ENCODE measurements around the gene SARDH. TPM values are rescaled to one million over a fixed set of nuclear protein-coding genes. Genes with fewer than 3 reads are reported as not detected.

Gene SARDH
- total RNA-seq, 1 experiment from 2014 or later, result 9.9 TPM

DNA sequence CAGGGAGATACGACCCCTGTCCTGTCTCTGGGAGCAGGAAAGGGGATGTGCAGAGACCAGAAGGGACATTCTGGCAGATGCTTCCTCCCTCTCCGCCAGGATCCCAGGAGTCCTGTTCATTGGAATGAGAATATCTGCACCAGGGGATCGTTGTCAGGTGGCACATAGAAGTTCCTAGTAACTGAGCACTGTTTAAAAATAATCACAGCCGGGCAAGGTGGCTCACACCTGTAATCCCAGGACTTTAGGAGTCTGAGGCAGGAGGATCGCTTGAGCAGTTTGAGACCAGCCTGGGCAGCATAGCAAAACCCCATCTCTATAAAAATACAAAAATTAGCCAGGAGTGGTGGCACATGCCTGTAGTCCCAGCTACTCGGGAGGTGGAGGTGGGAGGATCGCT, 12.3 kb downstream of the SARDH start:
- H3K27ac ChIP-seq, result no peak overlapping the region
- TF ChIP-seq, protein P1, sequence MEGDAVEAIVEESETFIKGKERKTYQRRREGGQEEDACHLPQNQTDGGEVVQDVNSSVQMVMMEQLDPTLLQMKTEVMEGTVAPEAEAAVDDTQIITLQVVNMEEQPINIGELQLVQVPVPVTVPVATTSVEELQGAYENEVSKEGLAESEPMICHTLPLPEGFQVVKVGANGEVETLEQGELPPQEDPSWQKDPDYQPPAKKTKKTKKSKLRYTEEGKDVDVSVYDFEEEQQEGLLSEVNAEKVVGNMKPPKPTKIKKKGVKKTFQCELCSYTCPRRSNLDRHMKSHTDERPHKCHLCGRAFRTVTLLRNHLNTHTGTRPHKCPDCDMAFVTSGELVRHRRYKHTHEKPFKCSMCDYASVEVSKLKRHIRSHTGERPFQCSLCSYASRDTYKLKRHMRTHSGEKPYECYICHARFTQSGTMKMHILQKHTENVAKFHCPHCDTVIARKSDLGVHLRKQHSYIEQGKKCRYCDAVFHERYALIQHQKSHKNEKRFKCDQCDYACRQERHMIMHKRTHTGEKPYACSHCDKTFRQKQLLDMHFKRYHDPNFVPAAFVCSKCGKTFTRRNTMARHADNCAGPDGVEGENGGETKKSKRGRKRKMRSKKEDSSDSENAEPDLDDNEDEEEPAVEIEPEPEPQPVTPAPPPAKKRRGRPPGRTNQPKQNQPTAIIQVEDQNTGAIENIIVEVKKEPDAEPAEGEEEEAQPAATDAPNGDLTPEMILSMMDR (conservative IDR thresholded peaks at IDR 0.05), result no peak
- no peak for TF ChIP-seq EZH2 (IDR thresholded peaks at IDR 0.05; ENCODE audit: low read depth)
- H3K79me2 ChIP-seq (ENCODE audit: low read depth), result no peaks in the 10 kb centered on the region
- no peaks in the 10 kb centered on the region for H3K9me2 ChIP-seq (ENCODE audit: insufficient read depth)
- CTCF ChIA-PET, result no interaction called here
- intact Hi-C loops (cut with micrococcal nuclease; ENCODE audit: unreplicated experiment), result loop anchor here (1.0 kb wide), 2 partner anchors 193 to 319 kb away; no protein-coding TSS in a partner anchor
- H3F3A ChIP-seq (ENCODE audit: insufficient read depth, low read depth), result no peaks in the 10 kb centered on the region
- no peaks in the 10 kb centered on the region for H3K36me3 ChIP-seq (ENCODE audit: low read depth)
- no peaks in the 10 kb centered on the region for H4K20me1 ChIP-seq (ENCODE audit: insufficient read depth)
- no TSS peak for BruUV-seq (replicated peaks)
- H3K27me3 ChIP-seq (ENCODE audit: insufficient read depth, low read depth), result peaks cover 96% of the 10 kb centered on the region
- DNase-seq, result no peak
- no peaks in the 10 kb centered on the region for H3K4me1 ChIP-seq (replicated peaks; ENCODE audit: insufficient read depth)
- POLR2A ChIA-PET (ENCODE audit: unreplicated experiment), result no interaction called here
- H3K9me3 ChIP-seq (ENCODE audit: insufficient read depth, low read depth), result no peaks in the 10 kb centered on the region
- H2AFZ ChIP-seq, result no peak overlapping the region
- no peak overlapping the region for H3K4me2 ChIP-seq
- H3K4me3 ChIP-seq, result no peak overlapping the region

DNA sequence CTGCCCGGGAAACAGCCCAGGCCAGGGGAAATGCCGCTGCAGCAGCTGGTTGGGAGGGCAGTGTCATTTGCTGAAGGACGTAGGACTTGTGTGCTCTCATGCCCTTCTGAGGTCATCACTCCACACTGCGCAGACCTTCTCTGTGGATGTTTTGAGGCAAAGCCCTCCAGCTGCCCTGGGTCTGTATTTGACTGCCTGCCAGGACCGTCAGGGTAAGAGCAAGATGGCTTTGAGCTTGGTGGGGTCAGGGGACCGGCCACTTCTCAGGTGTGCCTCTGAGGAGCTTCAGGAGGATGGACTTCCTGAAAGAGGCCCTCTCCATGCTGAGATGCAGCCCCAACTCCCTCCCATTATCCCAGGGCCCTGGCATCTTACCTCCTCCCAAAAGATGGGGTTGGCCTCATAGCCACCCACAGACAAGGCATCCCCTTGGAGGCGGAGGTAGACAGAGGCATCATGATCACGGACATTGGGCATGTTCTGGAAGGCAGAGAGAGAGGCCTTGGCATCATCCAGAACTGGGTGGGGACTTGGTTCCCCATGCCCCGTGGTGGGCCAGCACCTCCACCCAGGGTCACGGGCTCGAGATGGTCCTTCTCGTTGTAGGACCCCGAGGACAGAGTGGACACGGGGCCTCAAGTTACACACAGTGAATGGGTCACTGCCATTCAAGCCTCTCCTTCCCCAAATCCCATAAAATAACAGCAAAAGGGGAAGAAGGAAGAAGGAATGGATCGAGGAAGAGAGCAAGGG, 19.4 kb downstream of the SARDH start:
- Histone ChIP-seq H2AFZ (no peak overlapping the region), H3F3A (ENCODE audit: insufficient read depth, low read depth) (no peaks in the 10 kb centered on the region), H3K36me3 (ENCODE audit: low read depth) (no peaks in the 10 kb centered on the region), H3K4me3 (no peak overlapping the region), H3K79me2 (ENCODE audit: low read depth) (no peaks in the 10 kb centered on the region), H3K27ac (no peak overlapping the region), H3K4me1 (replicated peaks; ENCODE audit: insufficient read depth) (no peaks in the 10 kb centered on the region), H3K9me3 (ENCODE audit: insufficient read depth, low read depth) (no peaks in the 10 kb centered on the region), H3K4me2 (no peak overlapping the region), H3K27me3 (ENCODE audit: insufficient read depth, low read depth) (peaks cover 79% of the 10 kb centered on the region), H4K20me1 (ENCODE audit: insufficient read depth) (no peaks in the 10 kb centered on the region; the same call in 1 of the 2 replicates), H3K9me2 (ENCODE audit: insufficient read depth) (no peaks in the 10 kb centered on the region)
- intact Hi-C loops (cut with micrococcal nuclease; ENCODE audit: unreplicated experiment), result no loop called here
- ChIA-PET POLR2A (ENCODE audit: unreplicated experiment) (no interaction called here), CTCF (no interaction called here)
- DNase-seq, result no peak
- TF ChIP-seq EZH2 (IDR thresholded peaks at IDR 0.05; ENCODE audit: low read depth), result no peak
- TF ChIP-seq, protein P1 (conservative IDR thresholded peaks at IDR 0.05), result no peak
- no TSS peak for BruUV-seq (replicated peaks)

DNA sequence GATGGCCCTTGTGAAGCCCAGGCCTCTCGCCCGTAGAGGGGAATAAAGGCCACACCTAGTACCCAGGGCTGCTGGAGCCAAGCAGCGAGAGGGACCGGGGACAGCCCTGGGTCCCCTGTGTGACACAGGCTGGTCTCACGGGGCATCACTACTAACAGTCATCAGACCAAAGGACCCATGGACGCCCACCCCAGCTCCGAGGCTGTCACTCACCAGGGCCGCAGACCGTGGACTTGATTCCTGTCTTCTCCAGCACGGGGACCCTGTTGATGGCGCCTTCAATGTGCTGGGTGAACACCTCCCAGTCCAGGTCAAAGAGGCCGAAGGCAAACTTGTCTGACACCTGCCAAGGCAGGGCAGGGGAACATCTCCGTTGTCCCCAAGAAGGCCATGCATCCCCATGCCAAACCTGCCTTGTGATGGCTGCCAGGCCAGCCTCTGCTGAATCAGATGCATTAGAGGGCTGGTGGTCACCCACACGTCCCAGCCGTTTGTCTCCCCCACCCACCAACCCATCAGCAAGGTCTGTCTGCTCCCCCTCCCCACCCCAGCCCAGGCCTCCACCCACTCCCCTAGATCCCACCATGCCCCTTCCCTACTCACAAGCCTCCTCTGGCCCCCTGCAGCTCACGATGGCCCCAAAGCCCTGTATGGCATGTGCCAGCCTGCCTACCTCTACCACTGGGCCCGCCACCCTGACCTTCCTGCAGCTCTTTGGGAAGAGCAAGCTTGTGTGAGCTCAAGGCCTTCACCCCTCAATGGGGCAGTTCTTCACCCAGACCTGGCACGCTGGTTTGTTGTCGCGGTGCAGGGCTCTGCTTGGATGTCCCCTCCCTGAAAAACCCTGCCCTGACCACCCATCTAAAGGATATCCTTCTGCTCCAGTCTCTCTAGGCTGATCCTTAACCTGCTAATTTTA, 20.8 kb downstream of the SARDH start:
- intact Hi-C loops (cut with micrococcal nuclease; ENCODE audit: unreplicated experiment), result no loop called here
- no peak overlapping the region for H3K27ac ChIP-seq
- no peaks in the 10 kb centered on the region for H3K9me2 ChIP-seq (ENCODE audit: insufficient read depth)
- no peak overlapping the region for H3K4me2 ChIP-seq
- BruUV-seq (replicated peaks), result no TSS peak
- CTCF ChIA-PET, result no interaction called here
- no peaks in the 10 kb centered on the region for H3K4me1 ChIP-seq (replicated peaks; ENCODE audit: insufficient read depth)
- POLR2A ChIA-PET (ENCODE audit: unreplicated experiment), result no interaction called here
- DNase-seq, result no peak
- no peaks in the 10 kb centered on the region for H3K36me3 ChIP-seq (ENCODE audit: low read depth)
- TF ChIP-seq, protein P1 (conservative IDR thresholded peaks at IDR 0.05), result no peak
- TF ChIP-seq EZH2 (IDR thresholded peaks at IDR 0.05; ENCODE audit: low read depth), result no peak
- H3K79me2 ChIP-seq (ENCODE audit: low read depth), result no peaks in the 10 kb centered on the region
- no peak overlapping the region for H2AFZ ChIP-seq
- no peak overlapping the region for H3K4me3 ChIP-seq
- H3F3A ChIP-seq (ENCODE audit: insufficient read depth, low read depth), result no peaks in the 10 kb centered on the region
- no peaks in the 10 kb centered on the region; the same call in 1 of the 2 replicates for H4K20me1 ChIP-seq (ENCODE audit: insufficient read depth)
- no peaks in the 10 kb centered on the region for H3K9me3 ChIP-seq (ENCODE audit: insufficient read depth, low read depth)
- H3K27me3 ChIP-seq (ENCODE audit: insufficient read depth, low read depth), result peaks cover 69% of the 10 kb centered on the region

Measured in PC-9 (cell line).